Medulla oblongata (tissue), 1 donor: ENCODE results near the gene ARL4D.

ENCODE experiments used
- DNase-seq: peaks from one replicate; pipeline ENCODE4 v3.0.0-alpha.2; 2015; ENCODE audit errors: extremely low spot score

The ARL4D gene

GRCh38 chr17:43427362-43428043, 28.7 kb downstream of the ARL4D start:
- DNase-seq = no peak

- DNase-seq = no peak
Observed at GRCh38 chr17:43428524-43428923, 29.7 kb downstream of the ARL4D start.

GRCh38 chr17:43430936-43431713, 32.3 kb downstream of the ARL4D start:
- DNase-seq = no peak

GRCh38 chr17:43431714-43432523, 33.1 kb downstream of the ARL4D start:
- peak; percentile 8 for DNase-seq

GRCh38 chr17:43434902-43435319, 36.1 kb downstream of the ARL4D start:
- DNase-seq = no peak

- DNase-seq = no peak
Observed at GRCh38 chr17:43437756-43438155, 39.0 kb downstream of the ARL4D start.

- DNase-seq = no peak
Observed at GRCh38 chr17:43438626-43439025, 39.8 kb downstream of the ARL4D start.

- DNase-seq = no peak
Observed at GRCh38 chr17:43439041-43439440, 40.2 kb downstream of the ARL4D start.

- no peak for DNase-seq
Observed at GRCh38 chr17:43442711-43443110, 43.9 kb downstream of the ARL4D start.

- no peak for DNase-seq
Observed at GRCh38 chr17:43443381-43443780, 44.6 kb downstream of the ARL4D start.

- DNase-seq = no peak
Observed at GRCh38 chr17:43444223-43445008, 45.6 kb downstream of the ARL4D start.

- no peak for DNase-seq
Observed at GRCh38 chr17:43445009-43445589, 46.3 kb downstream of the ARL4D start.

- DNase-seq = no peak
Observed at GRCh38 chr17:43446773-43447172, 48.0 kb downstream of the ARL4D start.

GRCh38 chr17:43448720-43449469, 50.1 kb downstream of the ARL4D start:
- no peak for DNase-seq

- no peak for DNase-seq
Observed at GRCh38 chr17:43449470-43450248, 50.9 kb downstream of the ARL4D start.
